Ovary (tissue), 3 donors: ENCODE data around the gene SLX4.

Source experiments
- POLR2A ChIP-seq: fragments of 450-650 bp; IDR thresholded peaks from one replicate; pipeline ENCODE4 v1.6.1; 2017; ENCODE audit warnings: antibody characterized with exemption, mild to moderate bottlenecking, moderate library complexity
- TF ChIP-seq, protein P1 (sequence below), 3 donors: fragments of 450-650 bp in 2 of 3; fragments of 200-600 bp in 1 of 3; IDR thresholded peaks; one replicate each; pipeline versions ENCODE4 v1.5.1 to v1.8.0; 2016 to 2022; ENCODE audit warnings: antibody characterized with exemption in 3 of 3, mild to moderate bottlenecking in 1 of 3
- donor health status: DM: no; HTN: no; CAD: no.

DNA sequence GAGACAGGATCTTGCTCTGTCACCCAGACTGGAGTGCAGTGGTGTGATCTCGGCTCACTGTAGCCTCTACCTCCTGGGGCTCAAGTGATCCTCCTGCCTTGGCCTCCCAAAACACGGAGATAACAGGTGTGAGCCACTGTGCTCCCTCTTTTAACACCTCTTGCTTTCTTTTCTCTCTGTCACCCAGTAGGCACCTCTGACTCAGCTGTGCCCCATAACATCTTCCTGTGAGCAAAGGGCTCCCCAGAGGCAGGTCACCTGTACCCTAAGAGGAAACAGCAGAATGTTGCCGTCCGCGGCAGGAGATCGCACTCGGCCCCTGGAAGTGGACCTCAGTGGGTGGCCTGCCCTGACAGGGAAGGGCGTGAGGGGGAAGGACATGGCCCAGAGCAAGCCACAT lies 33.3 kb downstream of the SLX4 start:
- TF ChIP-seq, protein P1, sequence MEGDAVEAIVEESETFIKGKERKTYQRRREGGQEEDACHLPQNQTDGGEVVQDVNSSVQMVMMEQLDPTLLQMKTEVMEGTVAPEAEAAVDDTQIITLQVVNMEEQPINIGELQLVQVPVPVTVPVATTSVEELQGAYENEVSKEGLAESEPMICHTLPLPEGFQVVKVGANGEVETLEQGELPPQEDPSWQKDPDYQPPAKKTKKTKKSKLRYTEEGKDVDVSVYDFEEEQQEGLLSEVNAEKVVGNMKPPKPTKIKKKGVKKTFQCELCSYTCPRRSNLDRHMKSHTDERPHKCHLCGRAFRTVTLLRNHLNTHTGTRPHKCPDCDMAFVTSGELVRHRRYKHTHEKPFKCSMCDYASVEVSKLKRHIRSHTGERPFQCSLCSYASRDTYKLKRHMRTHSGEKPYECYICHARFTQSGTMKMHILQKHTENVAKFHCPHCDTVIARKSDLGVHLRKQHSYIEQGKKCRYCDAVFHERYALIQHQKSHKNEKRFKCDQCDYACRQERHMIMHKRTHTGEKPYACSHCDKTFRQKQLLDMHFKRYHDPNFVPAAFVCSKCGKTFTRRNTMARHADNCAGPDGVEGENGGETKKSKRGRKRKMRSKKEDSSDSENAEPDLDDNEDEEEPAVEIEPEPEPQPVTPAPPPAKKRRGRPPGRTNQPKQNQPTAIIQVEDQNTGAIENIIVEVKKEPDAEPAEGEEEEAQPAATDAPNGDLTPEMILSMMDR (IDR thresholded peaks at IDR 0.05) = no peak
- TF ChIP-seq POLR2A = no peak
